ENCODE data around the gene F3. TPM values are rescaled to one million over a fixed set of nuclear protein-coding genes. Genes with fewer than 3 reads are reported as not detected.

The F3 gene
- total and polyA plus RNA-seq, 9 of the 15 experiments (the other 6 are each of a cell fraction or from before 2014, with no cell fraction given): 0.24 to 0.28 TPM; not detected in 7

DNA sequence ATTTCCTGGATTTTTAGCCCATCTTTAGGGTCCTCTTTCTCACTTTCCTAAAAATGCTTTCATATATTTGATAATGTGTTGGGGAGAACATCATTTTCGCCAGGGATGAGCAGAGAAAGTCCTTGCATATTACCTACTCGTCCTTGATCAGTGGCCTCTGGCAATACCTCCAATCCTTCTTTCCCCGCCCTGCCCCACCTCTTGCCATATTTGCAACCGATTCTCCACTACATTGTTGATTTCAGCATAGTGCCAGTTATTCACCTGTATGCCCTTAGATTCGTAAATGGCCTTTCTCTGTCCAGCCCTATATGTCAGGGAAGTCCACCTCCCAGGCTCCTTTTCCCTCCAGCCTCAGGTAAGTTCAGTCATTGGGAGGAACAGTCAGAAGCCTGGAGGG, 13.5 kb upstream of the F3 start:
- Histone ChIP-seq H3K4me3 (no peak overlapping the region), H3K9me3 (replicated peaks; ENCODE audit: control insufficient read depth, insufficient read depth, low read depth, low read length) (no peaks in the 10 kb centered on the region), H3K9ac (ENCODE audit: insufficient read depth in 1 of 2, low read depth in 2 of 2, low read length in 2 of 2) (no peak overlapping the region), H3K9me1 (ENCODE audit: control insufficient read depth, insufficient read depth, low read length) (peaks cover 3% of the 10 kb centered on the region), H3K27ac (ENCODE audit: extremely low read depth, low read depth, low read length) (no peak overlapping the region), H4K20me1 (replicated peaks; ENCODE audit: control insufficient read depth, insufficient read depth, low read length) (no peaks in the 10 kb centered on the region), H2AFZ (ENCODE audit: low read depth, low read length) (no peak overlapping the region), H3K27me3 (ENCODE audit: control insufficient read depth in 2 of 2, insufficient read depth in 2 of 2, low read length in 2 of 2) (peaks cover 13 to 40% of the 10 kb centered on the region in 2 experiments), H3K79me2 (ENCODE audit: control insufficient read depth, insufficient read depth, low read length) (no peaks in the 10 kb centered on the region), H3K4me2 (ENCODE audit: insufficient read depth, low read length) (no peak overlapping the region), H3K36me3 (ENCODE audit: control insufficient read depth, insufficient read depth, low read length) (no peaks in the 10 kb centered on the region), H3K4me1 (replicated peaks in 1 of 2; ENCODE audit: control insufficient read depth in 2 of 2, insufficient read depth in 2 of 2, low read length in 2 of 2) (no peaks in the 10 kb centered on the region)
- DNase-seq (ENCODE audit: extremely low read depth in 1 of 4, low spot score in 3 of 4): no peak
- intact Hi-C loops (cut with micrococcal nuclease): no loop called here
- ATAC-seq: no peak
- 0% methylated on average over 5 of the region's 5 CpGs for WGBS (ENCODE audit: insufficient coverage, low coverage, missing lambda C conversion rate)
- FAIRE-seq: no peak
- CTCF ChIA-PET (ENCODE audit: low intra/inter-chr PET ratio): no interaction called here
- BruUV-seq (replicated peaks): no TSS peak
- POLR2A ChIA-PET: interaction anchor here (1.0 kb wide), 1 partner anchor 13 kb away, joined by 3 read pairs; no protein-coding TSS in a partner anchor
- in situ Hi-C loops (cut with MboI): no loop called here
- TF ChIP-seq PHF8 (IDR thresholded peaks at IDR 0.05; ENCODE audit: borderline replicate concordance, low read length) (no peak), SIRT6 (IDR thresholded peaks at IDR 0.05; ENCODE audit: low read depth, low read length) (no peak), NRF1 (conservative IDR thresholded peaks at IDR 0.05 in 1 of 2, IDR thresholded peaks at IDR 0.05 in 1 of 2) (no peak), MYBL2 (IDR thresholded peaks at IDR 0.05; ENCODE audit: low read depth) (no peak), MYBL2 (CRISPR knock-in tag; IDR thresholded peaks at IDR 0.05; ENCODE audit: borderline replicate concordance) (no peak), JUN (IDR thresholded peaks at IDR 0.05; ENCODE audit: borderline replicate concordance, low read depth, low read length) (no peak), JUN (CRISPR knock-in tag; IDR thresholded peaks at IDR 0.05; ENCODE audit: borderline replicate concordance) (no peak), PYGO2 (tag; IDR thresholded peaks at IDR 0.05) (no peak), HNRNPL (IDR thresholded peaks at IDR 0.05; ENCODE audit: low read depth, low read length) (no peak), ZNF445 (CRISPR knock-in tag; IDR thresholded peaks at IDR 0.05; ENCODE audit: low read depth) (no peak), KLF13 (tag; IDR thresholded peaks at IDR 0.05; ENCODE audit: borderline replicate concordance, low read depth) (no peak)
- TF ChIP-seq, protein P1, sequence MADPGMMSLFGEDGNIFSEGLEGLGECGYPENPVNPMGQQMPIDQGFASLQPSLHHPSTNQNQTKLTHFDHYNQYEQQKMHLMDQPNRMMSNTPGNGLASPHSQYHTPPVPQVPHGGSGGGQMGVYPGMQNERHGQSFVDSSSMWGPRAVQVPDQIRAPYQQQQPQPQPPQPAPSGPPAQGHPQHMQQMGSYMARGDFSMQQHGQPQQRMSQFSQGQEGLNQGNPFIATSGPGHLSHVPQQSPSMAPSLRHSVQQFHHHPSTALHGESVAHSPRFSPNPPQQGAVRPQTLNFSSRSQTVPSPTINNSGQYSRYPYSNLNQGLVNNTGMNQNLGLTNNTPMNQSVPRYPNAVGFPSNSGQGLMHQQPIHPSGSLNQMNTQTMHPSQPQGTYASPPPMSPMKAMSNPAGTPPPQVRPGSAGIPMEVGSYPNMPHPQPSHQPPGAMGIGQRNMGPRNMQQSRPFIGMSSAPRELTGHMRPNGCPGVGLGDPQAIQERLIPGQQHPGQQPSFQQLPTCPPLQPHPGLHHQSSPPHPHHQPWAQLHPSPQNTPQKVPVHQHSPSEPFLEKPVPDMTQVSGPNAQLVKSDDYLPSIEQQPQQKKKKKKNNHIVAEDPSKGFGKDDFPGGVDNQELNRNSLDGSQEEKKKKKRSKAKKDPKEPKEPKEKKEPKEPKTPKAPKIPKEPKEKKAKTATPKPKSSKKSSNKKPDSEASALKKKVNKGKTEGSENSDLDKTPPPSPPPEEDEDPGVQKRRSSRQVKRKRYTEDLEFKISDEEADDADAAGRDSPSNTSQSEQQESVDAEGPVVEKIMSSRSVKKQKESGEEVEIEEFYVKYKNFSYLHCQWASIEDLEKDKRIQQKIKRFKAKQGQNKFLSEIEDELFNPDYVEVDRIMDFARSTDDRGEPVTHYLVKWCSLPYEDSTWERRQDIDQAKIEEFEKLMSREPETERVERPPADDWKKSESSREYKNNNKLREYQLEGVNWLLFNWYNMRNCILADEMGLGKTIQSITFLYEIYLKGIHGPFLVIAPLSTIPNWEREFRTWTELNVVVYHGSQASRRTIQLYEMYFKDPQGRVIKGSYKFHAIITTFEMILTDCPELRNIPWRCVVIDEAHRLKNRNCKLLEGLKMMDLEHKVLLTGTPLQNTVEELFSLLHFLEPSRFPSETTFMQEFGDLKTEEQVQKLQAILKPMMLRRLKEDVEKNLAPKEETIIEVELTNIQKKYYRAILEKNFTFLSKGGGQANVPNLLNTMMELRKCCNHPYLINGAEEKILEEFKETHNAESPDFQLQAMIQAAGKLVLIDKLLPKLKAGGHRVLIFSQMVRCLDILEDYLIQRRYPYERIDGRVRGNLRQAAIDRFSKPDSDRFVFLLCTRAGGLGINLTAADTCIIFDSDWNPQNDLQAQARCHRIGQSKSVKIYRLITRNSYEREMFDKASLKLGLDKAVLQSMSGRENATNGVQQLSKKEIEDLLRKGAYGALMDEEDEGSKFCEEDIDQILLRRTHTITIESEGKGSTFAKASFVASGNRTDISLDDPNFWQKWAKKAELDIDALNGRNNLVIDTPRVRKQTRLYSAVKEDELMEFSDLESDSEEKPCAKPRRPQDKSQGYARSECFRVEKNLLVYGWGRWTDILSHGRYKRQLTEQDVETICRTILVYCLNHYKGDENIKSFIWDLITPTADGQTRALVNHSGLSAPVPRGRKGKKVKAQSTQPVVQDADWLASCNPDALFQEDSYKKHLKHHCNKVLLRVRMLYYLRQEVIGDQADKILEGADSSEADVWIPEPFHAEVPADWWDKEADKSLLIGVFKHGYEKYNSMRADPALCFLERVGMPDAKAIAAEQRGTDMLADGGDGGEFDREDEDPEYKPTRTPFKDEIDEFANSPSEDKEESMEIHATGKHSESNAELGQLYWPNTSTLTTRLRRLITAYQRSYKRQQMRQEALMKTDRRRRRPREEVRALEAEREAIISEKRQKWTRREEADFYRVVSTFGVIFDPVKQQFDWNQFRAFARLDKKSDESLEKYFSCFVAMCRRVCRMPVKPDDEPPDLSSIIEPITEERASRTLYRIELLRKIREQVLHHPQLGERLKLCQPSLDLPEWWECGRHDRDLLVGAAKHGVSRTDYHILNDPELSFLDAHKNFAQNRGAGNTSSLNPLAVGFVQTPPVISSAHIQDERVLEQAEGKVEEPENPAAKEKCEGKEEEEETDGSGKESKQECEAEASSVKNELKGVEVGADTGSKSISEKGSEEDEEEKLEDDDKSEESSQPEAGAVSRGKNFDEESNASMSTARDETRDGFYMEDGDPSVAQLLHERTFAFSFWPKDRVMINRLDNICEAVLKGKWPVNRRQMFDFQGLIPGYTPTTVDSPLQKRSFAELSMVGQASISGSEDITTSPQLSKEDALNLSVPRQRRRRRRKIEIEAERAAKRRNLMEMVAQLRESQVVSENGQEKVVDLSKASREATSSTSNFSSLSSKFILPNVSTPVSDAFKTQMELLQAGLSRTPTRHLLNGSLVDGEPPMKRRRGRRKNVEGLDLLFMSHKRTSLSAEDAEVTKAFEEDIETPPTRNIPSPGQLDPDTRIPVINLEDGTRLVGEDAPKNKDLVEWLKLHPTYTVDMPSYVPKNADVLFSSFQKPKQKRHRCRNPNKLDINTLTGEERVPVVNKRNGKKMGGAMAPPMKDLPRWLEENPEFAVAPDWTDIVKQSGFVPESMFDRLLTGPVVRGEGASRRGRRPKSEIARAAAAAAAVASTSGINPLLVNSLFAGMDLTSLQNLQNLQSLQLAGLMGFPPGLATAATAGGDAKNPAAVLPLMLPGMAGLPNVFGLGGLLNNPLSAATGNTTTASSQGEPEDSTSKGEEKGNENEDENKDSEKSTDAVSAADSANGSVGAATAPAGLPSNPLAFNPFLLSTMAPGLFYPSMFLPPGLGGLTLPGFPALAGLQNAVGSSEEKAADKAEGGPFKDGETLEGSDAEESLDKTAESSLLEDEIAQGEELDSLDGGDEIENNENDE (IDR thresholded peaks at IDR 0.05; ENCODE audit: low read depth, low read length): no peak

Data from K562 (cell line).